Neuronal stem cell (in vitro differentiated cells): ENCODE measurements around the gene CADM2.

Experiments
- DNase-seq: peaks from one replicate; pipeline ENCODE4 v3.0.0-alpha.2; 2013; ENCODE audit warnings: low spot score
- H2AFZ ChIP-seq: one replicate; pipeline ENCODE4 v1.6.1; 2013; ENCODE audit warnings: mild to moderate bottlenecking, low read length, inconsistent platforms
- H2AK5ac ChIP-seq: 2 replicates; pipeline ENCODE4 v1.6.1; 2013; ENCODE audit warnings: low read depth, mild to moderate bottlenecking, inconsistent platforms, low read length, moderate library complexity, mixed read lengths
- H2BK120ac ChIP-seq: 2 replicates; pipeline ENCODE4 v1.6.1; 2013; ENCODE audit warnings: low read depth, mild to moderate bottlenecking, inconsistent platforms, low read length, moderate library complexity, mixed read lengths
- H2BK12ac ChIP-seq: one replicate; pipeline ENCODE4 v1.6.1; 2013; ENCODE audit warnings: low read length, inconsistent platforms
- H2BK15ac ChIP-seq: 2 replicates; pipeline ENCODE4 v1.6.1; 2013; ENCODE audit warnings: mild to moderate bottlenecking, low read length, inconsistent platforms, mixed read lengths
- H2BK5ac ChIP-seq: one replicate; pipeline ENCODE4 v1.6.1; 2013; ENCODE audit warnings: inconsistent platforms, mild to moderate bottlenecking, low read length, moderate library complexity
- H3K14ac ChIP-seq: one replicate; pipeline ENCODE4 v1.6.1; 2013; ENCODE audit warnings: low read length, inconsistent platforms
- H3K18ac ChIP-seq: 2 replicates; pipeline ENCODE4 v1.6.1; 2013; ENCODE audit warnings: low read length, inconsistent platforms
- H3K23ac ChIP-seq: 2 replicates; pipeline ENCODE4 v1.6.1; 2013; ENCODE audit warnings: low read depth, mild to moderate bottlenecking, mixed read lengths, low read length, inconsistent platforms; ENCODE audit not compliant: poor library complexity
- H3K27ac ChIP-seq: replicated peaks from 3 replicates; pipeline ENCODE4 v1.5.1; 2013; ENCODE audit warnings: low read length, inconsistent platforms
- H3K27me3 ChIP-seq, 3 experiments: 2 replicates each; pipeline ENCODE4 v1.6.1; 2013; ENCODE audit warnings: low read length in 3 of 3, mild to moderate bottlenecking in 2 of 3, inconsistent platforms in 1 of 3, low read depth in 1 of 3, mixed read lengths in 1 of 3, moderate library complexity in 1 of 3; ENCODE audit not compliant: control insufficient read depth in 3 of 3, insufficient read depth in 3 of 3
- H3K36me3 ChIP-seq, 2 donors: replicated peaks in 1 of 2; 2 replicates each; pipeline ENCODE4 v1.6.1; 2013; ENCODE audit warnings: low read length in 2 of 2; ENCODE audit not compliant: control insufficient read depth in 2 of 2, insufficient read depth in 2 of 2
- H3K4ac ChIP-seq: 2 replicates; pipeline ENCODE4 v1.6.1; 2013; ENCODE audit warnings: inconsistent platforms, mild to moderate bottlenecking, low read length, moderate library complexity
- H3K4me1 ChIP-seq, 2 donors: 1 replicate in 1 of 2; 2 replicates in 1 of 2; pipeline ENCODE4 v1.6.1; 2013; ENCODE audit warnings: low read length in 2 of 2, low read depth in 1 of 2; ENCODE audit not compliant: control insufficient read depth in 2 of 2, insufficient read depth in 1 of 2
- H3K4me2 ChIP-seq: one replicate; pipeline ENCODE4 v1.6.1; 2013; ENCODE audit warnings: mild to moderate bottlenecking, low read length, inconsistent platforms; ENCODE audit not compliant: insufficient read depth, poor library complexity, severe bottlenecking
- H3K4me3 ChIP-seq, 2 donors: 2 replicates each; pipeline ENCODE4 v1.5.1; 2013; ENCODE audit warnings: low read length in 2 of 2, mild to moderate bottlenecking in 2 of 2, inconsistent platforms in 1 of 2, moderate library complexity in 1 of 2
- H3K79me1 ChIP-seq: one replicate; pipeline ENCODE4 v1.6.1; 2013; ENCODE audit warnings: low read depth, mild to moderate bottlenecking, inconsistent platforms, low read length, moderate library complexity
- H3K9ac ChIP-seq: one replicate; pipeline ENCODE4 v1.6.1; 2013; ENCODE audit warnings: mild to moderate bottlenecking, low read depth, low read length, inconsistent platforms; ENCODE audit not compliant: poor library complexity
- H3K9me3 ChIP-seq, 2 donors: replicated peaks in 1 of 2; 2 replicates each; pipeline versions ENCODE3 to v1.6.1; 2013; ENCODE audit warnings: low read length in 2 of 2, mild to moderate bottlenecking in 2 of 2, inconsistent platforms in 1 of 2, low read depth in 1 of 2, mixed read lengths in 1 of 2, moderate library complexity in 1 of 2; ENCODE audit not compliant: control insufficient read depth in 2 of 2, insufficient read depth in 1 of 2
- H4K8ac ChIP-seq: one replicate; pipeline ENCODE4 v1.6.1; 2013; ENCODE audit warnings: low read depth, mild to moderate bottlenecking, inconsistent platforms, low read length, moderate library complexity
- H4K91ac ChIP-seq: one replicate; pipeline ENCODE4 v1.6.1; 2013; ENCODE audit warnings: low read length, low read depth, mild to moderate bottlenecking, inconsistent platforms; ENCODE audit not compliant: poor library complexity
- WGBS, 2 donors: extraction: QIAGEN DNeasy Blood & Tissue Kit; methylation state at CpG; one replicate each; pipeline ENCODE4 v1.1.7; 2013; ENCODE audit warnings: missing lambda C conversion rate in 2 of 2, mixed read lengths in 1 of 2; ENCODE audit not compliant: insufficient read length in 2 of 2, insufficient replicate concordance in 1 of 2; ENCODE audit errors: extremely low coverage in 2 of 2; 5-methylcytosine and 5-hydroxymethylcytosine counted together
- small RNA-seq: library from polyadenylated mRNA; stranded (forward); fragments of <200 nt; extraction: miRNeasy Mini kit (QIAGEN cat#:217004); gene quantifications from one replicate; pipeline ENCODE3, GENCODE V24; 2013; ENCODE audit not compliant: insufficient read depth

The CADM2 gene

DNA sequence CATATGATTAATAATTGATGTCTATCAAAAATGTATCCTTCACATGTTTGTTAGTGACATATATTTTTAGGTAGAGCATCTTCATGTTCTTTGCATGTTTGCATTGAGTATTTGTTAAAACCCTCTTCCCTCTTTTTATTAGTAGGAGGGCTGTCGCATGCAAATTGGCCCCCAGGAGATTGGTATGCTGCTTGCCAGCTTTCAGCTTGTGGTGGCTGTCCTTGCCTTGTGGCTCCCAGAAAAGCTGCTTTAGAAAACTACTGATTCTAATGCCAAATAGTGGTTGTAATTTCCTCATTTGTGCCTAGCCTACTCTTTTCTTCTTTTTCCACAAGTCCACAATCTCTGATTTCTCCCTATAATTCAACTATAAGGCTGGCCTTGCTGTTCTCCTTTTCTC is 1145.4 kb downstream of the CADM2 start:
- Histone ChIP-seq H3K4me1 (no peaks in the 10 kb centered on the region), H3K14ac (no peak overlapping the region), H4K91ac (no peak overlapping the region), H2BK5ac (no peak overlapping the region), H2BK15ac (no peak overlapping the region), H3K27ac (no peak overlapping the region), H2BK120ac (no peak overlapping the region), H3K4me3 (no peak overlapping the region), H3K4ac (no peak overlapping the region), H3K36me3 (no peaks in the 10 kb centered on the region), H3K23ac (no peak overlapping the region), H4K8ac (no peak overlapping the region), H3K18ac (no peak overlapping the region), H3K9me3 (peaks cover 0 to 7% of the 10 kb centered on the region in 2 donors), H3K4me2 (no peak overlapping the region), H2AK5ac (no peak overlapping the region), H3K27me3 (no peaks in the 10 kb centered on the region), H2BK12ac (no peak overlapping the region), H3K79me1 (no peaks in the 10 kb centered on the region), H3K9ac (no peak overlapping the region), H2AFZ (no peak overlapping the region)
- WGBS, 2 donors: no CpG with 5 or more reads among the region's 1 CpG
- DNase-seq: no peak

DNA sequence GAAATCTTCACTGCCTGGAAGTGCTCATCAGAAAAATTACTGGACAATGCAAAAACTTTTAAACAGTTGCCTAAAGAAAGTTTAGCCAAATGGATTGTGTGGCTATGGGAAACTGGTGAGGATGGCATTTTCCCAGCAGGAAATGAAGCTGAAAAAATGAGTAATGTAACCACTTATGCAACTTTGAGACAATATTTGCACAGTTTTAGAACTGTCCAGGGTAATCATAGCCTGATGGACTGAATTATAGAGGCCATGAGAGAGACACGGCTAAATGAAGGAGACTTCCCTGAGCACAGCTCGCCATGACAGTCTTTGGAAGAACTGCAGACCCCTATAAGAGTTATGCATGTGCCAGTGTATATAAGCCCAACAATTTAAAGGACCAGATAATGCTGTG is 1150.6 kb downstream of the CADM2 start:
- no peaks in the 10 kb centered on the region for H3K27me3 ChIP-seq
- H2BK5ac ChIP-seq: no peak overlapping the region
- no peak overlapping the region for H3K27ac ChIP-seq
- no peak overlapping the region for H3K4me3 ChIP-seq
- no peak overlapping the region for H2BK15ac ChIP-seq
- H2BK12ac ChIP-seq: no peak overlapping the region
- DNase-seq: no peak
- no peak overlapping the region for H2AFZ ChIP-seq
- no peak overlapping the region for H4K8ac ChIP-seq
- H3K9me3 ChIP-seq: peaks cover 0 to 11% of the 10 kb centered on the region in 2 donors
- no peaks in the 10 kb centered on the region for H3K36me3 ChIP-seq
- H3K4ac ChIP-seq: no peak overlapping the region
- no peak overlapping the region for H2BK120ac ChIP-seq
- no peaks in the 10 kb centered on the region for H3K79me1 ChIP-seq
- no peak overlapping the region for H3K4me2 ChIP-seq
- no peak overlapping the region for H4K91ac ChIP-seq
- H3K23ac ChIP-seq: no peak overlapping the region
- WGBS, 2 donors: no CpG with 5 or more reads among the region's 2 CpGs
- no peak overlapping the region for H3K14ac ChIP-seq
- no peaks in the 10 kb centered on the region for H3K4me1 ChIP-seq
- no peak overlapping the region for H3K9ac ChIP-seq
- H2AK5ac ChIP-seq: no peak overlapping the region
- no peak overlapping the region for H3K18ac ChIP-seq

Small RNA genes lying within 50 kb of the gene (small RNA-seq; reads per million reads assigned to genes)
- gene MIR5688: 1.6 reads per million
